Naive B cell (primary cell): ENCODE results near the gene AP4M1. TPM values are rescaled to one million over a fixed set of nuclear protein-coding genes. Genes with fewer than 3 reads are reported as not detected.

ENCODE experiments used
- ATAC-seq, 2 donors: fragments of 150-1000 bp; cut with Tn5 transposase; 2 replicates each; pipeline ENCODE4 v1.10.0; 2021; ENCODE audit warnings: low read depth in 2 of 2, mild to moderate bottlenecking in 2 of 2, moderate library complexity in 2 of 2
- DNase-seq: peaks from one replicate; pipeline ENCODE4 v3.0.0; 2022
- H3K27ac Mint-ChIP-seq, 6 donors: one replicate each; pipeline ENCODE4 v1.8.0; 2020 to 2022; ENCODE audit warnings: mild to moderate bottlenecking in 6 of 6, mixed read lengths in 6 of 6, moderate library complexity in 5 of 6, inconsistent platforms in 2 of 6
- H3K27me3 Mint-ChIP-seq, 3 donors: one replicate each; pipeline ENCODE4 v1.8.0; 2021 to 2022; ENCODE audit warnings: mixed read lengths in 3 of 3, mild to moderate bottlenecking in 1 of 3
- H3K36me3 Mint-ChIP-seq, 2 donors: one replicate each; pipeline ENCODE4 v1.8.0; 2020 to 2022; ENCODE audit warnings: mixed read lengths in 2 of 2, inconsistent platforms in 1 of 2, mild to moderate bottlenecking in 1 of 2
- H3K4me1 Mint-ChIP-seq, 3 donors: one replicate each; pipeline ENCODE4 v1.8.0; 2020 to 2022; ENCODE audit warnings: mixed read lengths in 3 of 3, inconsistent platforms in 1 of 3, mild to moderate bottlenecking in 1 of 3, moderate library complexity in 1 of 3
- H3K4me3 Mint-ChIP-seq, 8 donors: one replicate each; pipeline ENCODE4 v1.8.0; 2020 to 2022; ENCODE audit warnings: mild to moderate bottlenecking in 8 of 8, mixed read lengths in 8 of 8, moderate library complexity in 8 of 8, inconsistent platforms in 2 of 8
- H3K9me3 Mint-ChIP-seq, 7 donors: one replicate each; pipeline ENCODE4 v1.8.0; 2020 to 2022; ENCODE audit warnings: mixed read lengths in 7 of 7, mild to moderate bottlenecking in 5 of 7, inconsistent platforms in 2 of 7, moderate library complexity in 1 of 7
- polyA plus RNA-seq, 6 donors: library from polyadenylated mRNA; unstranded; fragments of 300-500 nt; fragmentation: Illumina TruSeq; gene quantifications; one replicate each; pipeline ENCODE4 v1.2.3, GENCODE V29; 2021; ENCODE audit warnings: low read depth in 6 of 6

The AP4M1 gene
- polyA plus RNA-seq, 6 donors from 2014 or later = 3.3 to 6.8 (median 5.6) TPM

DNA sequence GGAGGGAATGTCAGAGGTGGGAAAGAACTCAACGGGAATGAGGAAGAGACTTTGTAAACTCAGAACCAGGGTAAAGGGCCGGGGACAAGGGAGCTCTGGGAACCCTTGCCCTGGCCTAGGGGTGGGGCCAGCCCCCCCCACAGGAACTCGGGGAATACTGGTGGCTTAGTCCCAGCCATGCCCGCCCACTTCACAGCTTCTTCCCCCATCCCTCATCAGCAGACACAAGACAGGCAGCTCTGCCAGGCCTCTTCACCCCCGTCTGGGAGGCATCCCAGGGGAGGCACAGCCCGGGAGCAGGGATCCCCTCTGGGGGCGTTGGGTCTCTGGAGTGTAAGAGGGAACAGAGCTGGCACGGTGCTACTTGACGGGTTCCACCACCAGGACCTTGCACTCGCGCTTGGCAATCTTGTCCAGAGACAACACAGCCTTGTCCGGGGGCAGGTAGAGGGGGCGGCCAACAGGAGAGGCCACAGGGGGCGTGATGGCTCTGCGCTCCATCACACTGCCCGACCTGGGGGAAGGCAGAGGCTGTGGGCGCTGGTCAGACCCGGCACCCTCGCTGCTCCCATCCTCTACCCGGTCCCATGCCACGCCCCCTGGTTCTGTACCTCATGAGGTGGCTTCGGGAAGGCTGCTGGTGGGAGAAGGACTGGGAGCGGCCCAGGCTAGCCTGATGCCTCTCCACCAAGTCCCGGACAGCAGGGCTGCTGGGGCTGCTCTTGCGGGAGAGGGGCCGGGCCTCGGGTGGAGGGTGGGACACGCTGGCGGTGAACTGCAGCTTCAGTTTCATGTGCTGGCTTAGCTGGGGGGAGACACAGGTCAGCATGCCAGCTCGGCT, 53.4 kb downstream of the AP4M1 start:
- Mint-ChIP-seq H3K4me1 (peaks cover 34 to 79% (median 75%) of the 10 kb centered on the region in 3 donors), H3K36me3 (peaks cover 5 to 8% of the 10 kb centered on the region in 2 donors), H3K4me3 (peak overlapping the region in 4 of 8 donors; percentile 12 to 91 (median 52)), H3K27me3 (no peaks in the 10 kb centered on the region), H3K9me3 (no peaks in the 10 kb centered on the region), H3K27ac (no peak overlapping the region)
- DNase-seq = no peak
- ATAC-seq = no peak

- ATAC-seq = no peak
- peaks cover 26 to 71% (median 66%) of the 10 kb centered on the region in 3 donors for H3K4me1 Mint-ChIP-seq
- DNase-seq = no peak
- H3K27ac Mint-ChIP-seq = peak overlapping the region in 2 of 6 donors; percentile 79 to 90
- no peaks in the 10 kb centered on the region for H3K9me3 Mint-ChIP-seq
- no peaks in the 10 kb centered on the region for H3K27me3 Mint-ChIP-seq
- H3K36me3 Mint-ChIP-seq = peaks cover 5 to 8% of the 10 kb centered on the region in 2 donors
- H3K4me3 Mint-ChIP-seq = peak overlapping the region in 7 of 8 donors; percentile 12 to 92 (median 78)
Observed at GRCh38 chr7:100155553-100156317, 54.3 kb downstream of the AP4M1 start.

DNA sequence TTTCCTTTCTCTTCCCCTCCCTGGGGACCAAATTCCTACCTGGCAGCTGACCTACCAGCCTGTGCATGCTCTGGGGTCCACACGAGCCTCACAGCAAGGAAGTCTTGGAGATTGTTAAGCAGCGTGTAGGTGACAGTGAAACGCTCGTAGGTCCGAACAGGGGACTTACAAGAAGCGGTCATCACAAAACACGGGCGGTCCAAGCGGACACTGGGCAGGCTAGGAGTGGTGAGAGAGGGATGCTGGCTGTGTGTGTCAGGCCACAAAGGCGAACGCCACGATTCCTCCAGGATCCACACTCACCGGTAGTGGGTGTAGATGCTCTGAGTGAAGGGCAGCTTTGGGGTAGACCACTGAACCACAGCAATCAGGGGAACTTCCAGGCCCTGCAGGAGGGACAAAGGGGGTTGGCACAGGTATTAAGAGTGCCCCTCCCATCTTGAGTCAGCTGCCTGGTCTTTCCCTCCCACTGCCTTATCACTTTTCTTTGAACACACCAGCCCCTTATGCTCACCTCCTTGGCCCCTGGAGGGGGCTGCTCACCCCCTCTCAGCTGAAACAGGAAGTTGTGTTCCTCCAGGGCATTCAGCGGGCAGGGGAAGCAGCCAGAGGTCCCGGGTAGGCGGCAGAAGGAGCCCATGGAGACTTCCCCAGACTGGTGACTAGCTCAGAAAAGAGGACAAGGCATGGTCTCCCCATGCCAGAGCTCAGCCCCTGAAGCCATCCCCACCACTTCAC, 55.1 kb downstream of the AP4M1 start:
- ATAC-seq (peak; percentile 35 to 51), DNase-seq (no peak)
- Mint-ChIP-seq H3K36me3 (peaks cover 5 to 8% of the 10 kb centered on the region in 2 donors), H3K27ac (peak overlapping the region; percentile 76 to 95 (median 90)), H3K4me3 (peak overlapping the region; percentile 78 to 92 (median 88)), H3K27me3 (no peaks in the 10 kb centered on the region), H3K9me3 (no peaks in the 10 kb centered on the region), H3K4me1 (peaks cover 26 to 70% (median 64%) of the 10 kb centered on the region in 3 donors)

DNA sequence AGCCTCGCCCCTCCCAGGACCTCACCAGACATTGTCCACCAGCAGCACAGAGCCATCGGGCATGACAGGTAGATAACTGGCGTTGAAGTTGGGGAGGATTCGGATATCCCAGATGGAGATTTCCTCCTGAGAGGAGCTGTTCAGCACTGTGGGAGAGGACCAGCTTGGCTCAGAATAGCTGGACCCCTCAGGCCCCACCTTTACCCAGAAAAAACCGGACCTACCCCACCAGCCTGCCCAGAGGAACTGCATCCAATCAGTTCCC, 55.6 kb downstream of the AP4M1 start:
- Mint-ChIP-seq H3K27ac (peak overlapping the region; percentile 76 to 95 (median 90)), H3K4me1 (peaks cover 26 to 65% (median 59%) of the 10 kb centered on the region in 3 donors), H3K27me3 (no peaks in the 10 kb centered on the region), H3K9me3 (no peaks in the 10 kb centered on the region), H3K36me3 (peaks cover 5 to 8% of the 10 kb centered on the region in 2 donors), H3K4me3 (peak overlapping the region; percentile 78 to 92 (median 88))
- no peak for ATAC-seq
- no peak for DNase-seq

DNA sequence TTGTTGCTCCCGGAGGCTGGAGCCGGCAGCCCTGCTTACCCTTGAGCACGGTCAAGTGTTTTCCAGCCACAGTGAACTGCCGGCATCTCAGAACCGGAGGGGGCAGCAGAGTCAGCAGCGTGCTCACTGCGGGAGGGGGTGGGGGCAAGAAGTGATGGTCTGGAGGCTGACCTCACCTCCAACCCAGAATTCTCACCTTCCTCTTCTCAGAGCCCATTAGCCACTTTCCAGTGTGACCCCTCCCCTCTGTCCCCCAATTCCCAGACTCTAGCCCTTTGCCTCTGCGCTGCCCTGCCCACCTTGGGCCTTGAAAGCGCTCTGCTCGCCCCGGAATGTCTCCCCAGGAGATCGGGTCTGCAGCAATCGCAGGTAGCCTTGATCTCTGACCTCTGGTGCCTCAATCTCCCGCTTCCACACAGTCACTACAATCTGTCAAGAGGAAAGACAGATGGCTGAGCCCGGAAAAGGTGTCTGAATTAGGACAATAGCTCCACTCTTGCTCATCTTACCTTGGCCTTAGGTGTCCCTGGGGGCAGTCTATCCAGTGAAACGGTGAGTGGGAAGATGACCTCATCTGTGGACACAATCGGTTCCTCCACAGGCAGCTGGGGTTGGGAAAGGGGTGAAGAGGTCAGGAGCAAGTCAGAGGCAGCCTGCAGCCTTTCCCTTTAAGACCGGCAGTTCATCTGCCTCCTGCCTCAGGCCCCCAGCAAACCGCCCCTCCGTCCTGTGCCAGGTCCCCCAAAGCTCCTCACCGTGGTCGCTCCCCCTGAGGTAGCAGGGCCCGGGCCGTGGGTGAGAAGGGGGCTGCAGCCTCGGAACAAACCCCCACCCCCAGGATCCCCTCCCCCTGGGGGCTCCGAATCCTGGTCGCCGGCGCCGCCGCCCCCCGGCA, 56.1 kb downstream of the AP4M1 start:
- ATAC-seq = no peak
- peaks cover 20 to 60% (median 54%) of the 10 kb centered on the region in 3 donors for H3K4me1 Mint-ChIP-seq
- H3K9me3 Mint-ChIP-seq = no peaks in the 10 kb centered on the region
- H3K36me3 Mint-ChIP-seq = peaks cover under 1 to 3% of the 10 kb centered on the region in 2 donors
- no peak for DNase-seq
- peak overlapping the region; percentile 78 to 92 (median 88) for H3K4me3 Mint-ChIP-seq
- peak overlapping the region; percentile 66 to 95 (median 89) for H3K27ac Mint-ChIP-seq
- H3K27me3 Mint-ChIP-seq = no peaks in the 10 kb centered on the region

Other genes with a start within 250 kb of the AP4M1 start
- gene OR2AE1, start 224.6 kb upstream of the AP4M1 start, polyA plus RNA-seq = not detected
- 10 to 100 TPM; 12.6 to 39.2 (median 23.1) TPM for gene TRIM4, start 182.1 kb upstream of the AP4M1 start, polyA plus RNA-seq
- gene GJC3, start 172.0 kb upstream of the AP4M1 start, polyA plus RNA-seq = not detected
- not detected for gene AZGP1, start 125.6 kb upstream of the AP4M1 start, polyA plus RNA-seq
- 10 to 100 TPM; 14.7 to 54.3 (median 36.7) TPM for gene ZKSCAN1, start 86.0 kb upstream of the AP4M1 start, polyA plus RNA-seq
- 1 to 10 TPM; 4.7 to 9.8 (median 5.7) TPM for gene ZSCAN21, start 51.9 kb upstream of the AP4M1 start, polyA plus RNA-seq
- 10 to 100 TPM; 14.6 to 34.4 (median 21.8) TPM for gene ZNF3, start 19.9 kb upstream of the AP4M1 start, polyA plus RNA-seq
- gene COPS6, start 12.7 kb upstream of the AP4M1 start, polyA plus RNA-seq = 100 to 1,000 TPM; 109 to 249 (median 128) TPM
- gene MCM7, start 246 bp upstream of the AP4M1 start, polyA plus RNA-seq = 10 to 100 TPM; 39.0 to 59.9 (median 47.1) TPM
- 10 to 100 TPM; 16.8 to 32.2 (median 21.6) TPM for gene TAF6, start 17.7 kb downstream of the AP4M1 start, polyA plus RNA-seq
- 1 to 10 TPM in 5 of 6 donors, not detected in 1; 4.9 to 8.6 (median 5.8) TPM for gene CNPY4, start 18.0 kb downstream of the AP4M1 start, polyA plus RNA-seq
- gene MBLAC1, start 25.3 kb downstream of the AP4M1 start, polyA plus RNA-seq = 1 to 10 TPM; 1.7 to 4.2 (median 2.4) TPM
- gene LAMTOR4, start 47.3 kb downstream of the AP4M1 start, polyA plus RNA-seq = 100 to 1,000 TPM; 407 to 579 (median 480) TPM
- gene TRAPPC14, start 57.1 kb downstream of the AP4M1 start, polyA plus RNA-seq = 1 to 10 TPM; 2.0 to 9.1 (median 3.3) TPM
- gene GAL3ST4, start 67.0 kb downstream of the AP4M1 start, polyA plus RNA-seq = under 1 TPM in 5 of 6 donors, not detected in 1; 0.13 to 0.40 (median 0.23) TPM
- gene GPC2, start 75.7 kb downstream of the AP4M1 start, polyA plus RNA-seq = under 1 TPM in 4 of 6 donors, not detected in 2; 0.18 to 0.84 (median 0.28) TPM
- 100 to 1,000 TPM in 5 of 6 donors, 10 to 100 TPM in 1; 97.1 to 221 (median 129) TPM for gene STAG3, start 76.3 kb downstream of the AP4M1 start, polyA plus RNA-seq
- gene PVRIG, start 118.3 kb downstream of the AP4M1 start, polyA plus RNA-seq = 10 to 100 TPM; 37.5 to 67.4 (median 56.4) TPM
- 10 to 100 TPM in 1 of 6 donors, 1 to 10 TPM in 5; 5.0 to 10.3 (median 8.5) TPM for gene SPDYE3, start 206.1 kb downstream of the AP4M1 start, polyA plus RNA-seq